C4-2B (cell line): Measurements from ENCODE around the gene DMRTB1.

Source experiments
- H3K27ac ChIP-seq: fragments of 450-650 bp; 2 replicates; pipeline ENCODE4 v1.5.1; 2017
- CTCF ChIP-seq: fragments of 450-650 bp; conservative IDR thresholded peaks from 2 replicates; pipeline ENCODE4 v1.5.1; 2017; ENCODE audit warnings: mild to moderate bottlenecking
- ZFX ChIP-seq: fragments of 450-650 bp; IDR thresholded peaks from 2 replicates; pipeline ENCODE4 v1.6.1; 2017

Gene DMRTB1

GRCh38 chr1:53413175-53414001 is 45.8 kb upstream of the DMRTB1 start:
- no peak overlapping the region for H3K27ac ChIP-seq
- TF ChIP-seq CTCF (no peak), ZFX (no peak)

GRCh38 chr1:53414632-53415031 is 44.6 kb upstream of the DMRTB1 start:
- TF ChIP-seq ZFX, result no peak
- no peak for TF ChIP-seq CTCF
- no peak overlapping the region for H3K27ac ChIP-seq

GRCh38 chr1:53415432-53415831 is 43.8 kb upstream of the DMRTB1 start:
- TF ChIP-seq CTCF, result no peak
- TF ChIP-seq ZFX, result no peak
- H3K27ac ChIP-seq, result no peak overlapping the region

- H3K27ac ChIP-seq, result no peak overlapping the region
- TF ChIP-seq CTCF (no peak), ZFX (no peak)
These were observed 42.9 kb upstream of the DMRTB1 start for GRCh38 chr1:53416269-53416813.

GRCh38 chr1:53417074-53417511 is 42.1 kb upstream of the DMRTB1 start:
- TF ChIP-seq CTCF, result no peak
- TF ChIP-seq ZFX, result no peak

GRCh38 chr1:53419034-53419433 is 40.2 kb upstream of the DMRTB1 start:
- H3K27ac ChIP-seq, result no peak overlapping the region
- TF ChIP-seq ZFX (no peak), CTCF (no peak)

More at GRCh38 chr1:53417074-53417511, 42.1 kb upstream of the DMRTB1 start:
- H3K27ac ChIP-seq, result no peak overlapping the region

GRCh38 chr1:53420341-53420740 is 38.9 kb upstream of the DMRTB1 start:
- no peak for TF ChIP-seq CTCF
- TF ChIP-seq ZFX, result no peak
- no peak overlapping the region for H3K27ac ChIP-seq
